Measurements from ENCODE around the gene PARD6B.
"Not testable (repeated sequence)": the region's sequence is repeated elsewhere in the genome, so short reads cannot be mapped to it uniquely, and the experiment has no call there.

The PARD6B gene

DNA sequence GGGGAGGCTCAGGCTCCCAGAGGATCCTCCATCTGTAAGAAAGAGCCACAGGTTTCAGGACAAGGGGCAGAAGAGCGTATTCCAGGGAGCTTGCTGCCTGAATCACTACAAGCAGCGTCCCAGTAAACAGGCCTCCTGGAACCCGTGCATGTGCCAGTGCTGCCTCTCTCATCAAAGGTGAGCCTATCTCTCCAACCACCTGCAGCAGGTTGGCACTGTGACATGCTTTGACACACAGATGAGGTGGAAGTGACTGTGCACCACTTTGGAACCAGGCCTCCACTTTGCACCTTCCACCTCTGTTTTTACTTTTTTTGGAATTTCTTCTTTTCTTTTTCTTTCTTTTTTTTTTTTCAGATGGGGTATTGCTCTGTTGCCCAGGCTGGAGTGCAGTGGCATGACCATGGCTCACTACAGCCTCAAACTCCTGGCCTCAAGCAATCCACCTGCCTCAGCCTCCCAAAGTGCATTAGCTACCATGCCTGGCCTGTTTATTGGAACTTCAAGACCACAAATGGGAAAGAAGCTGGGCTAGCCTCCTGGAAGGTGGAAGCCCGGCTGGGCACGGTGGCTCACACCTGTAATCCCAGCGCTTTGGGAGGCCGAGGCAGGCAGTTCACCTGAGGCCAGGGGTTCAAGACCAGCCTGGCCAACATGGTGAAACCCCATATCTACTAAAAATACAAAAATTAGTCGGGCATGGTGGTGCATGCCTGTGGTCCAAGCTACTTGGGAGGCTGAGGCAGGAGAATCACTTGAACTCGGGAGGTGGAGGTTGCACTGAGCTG lies 27.5 kb upstream of the PARD6B start:
- DNase-seq (ENCODE audit: low spot score): not testable (repeated sequence)

DNA sequence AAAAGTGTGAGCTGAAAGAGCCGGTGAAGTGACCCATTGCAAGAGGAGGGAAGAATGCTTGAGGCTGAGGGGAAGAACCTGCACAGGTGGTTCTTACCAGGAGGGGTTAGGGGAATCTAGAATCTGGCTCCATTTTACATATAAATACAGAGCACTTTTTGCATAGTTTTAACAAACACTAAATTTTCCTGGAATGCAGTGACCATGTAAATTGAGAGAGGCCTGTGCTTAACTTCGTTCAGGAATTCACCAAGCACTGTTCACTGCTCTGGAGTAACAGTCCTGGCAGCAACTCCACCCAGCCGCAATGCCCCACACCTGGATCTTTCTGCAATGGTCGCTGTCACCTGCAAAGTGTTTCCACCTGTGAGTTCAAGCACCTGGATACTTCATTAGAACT lies 26.9 kb upstream of the PARD6B start:
- DNase-seq (ENCODE audit: low spot score): no peak

DNA sequence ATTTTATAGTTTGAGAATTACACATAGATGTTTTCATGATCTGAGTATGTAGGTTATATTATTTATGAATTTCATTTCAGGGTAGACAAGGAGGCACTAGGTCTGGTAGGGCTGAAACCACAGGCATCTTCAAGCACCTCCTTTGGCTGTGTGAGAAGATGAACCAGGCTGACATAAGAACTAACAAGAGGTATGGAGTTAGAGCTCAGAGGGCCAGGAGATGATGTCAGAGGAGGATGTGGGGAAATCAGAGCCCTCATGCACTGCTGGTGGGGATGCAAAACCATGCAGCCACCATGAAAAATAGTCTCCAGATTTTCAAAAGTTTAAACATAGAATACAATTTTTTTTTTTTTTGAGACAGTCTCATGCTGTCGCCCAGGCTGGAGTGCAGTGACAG lies 26.4 kb upstream of the PARD6B start:
- no peak for DNase-seq (ENCODE audit: low spot score)

DNA sequence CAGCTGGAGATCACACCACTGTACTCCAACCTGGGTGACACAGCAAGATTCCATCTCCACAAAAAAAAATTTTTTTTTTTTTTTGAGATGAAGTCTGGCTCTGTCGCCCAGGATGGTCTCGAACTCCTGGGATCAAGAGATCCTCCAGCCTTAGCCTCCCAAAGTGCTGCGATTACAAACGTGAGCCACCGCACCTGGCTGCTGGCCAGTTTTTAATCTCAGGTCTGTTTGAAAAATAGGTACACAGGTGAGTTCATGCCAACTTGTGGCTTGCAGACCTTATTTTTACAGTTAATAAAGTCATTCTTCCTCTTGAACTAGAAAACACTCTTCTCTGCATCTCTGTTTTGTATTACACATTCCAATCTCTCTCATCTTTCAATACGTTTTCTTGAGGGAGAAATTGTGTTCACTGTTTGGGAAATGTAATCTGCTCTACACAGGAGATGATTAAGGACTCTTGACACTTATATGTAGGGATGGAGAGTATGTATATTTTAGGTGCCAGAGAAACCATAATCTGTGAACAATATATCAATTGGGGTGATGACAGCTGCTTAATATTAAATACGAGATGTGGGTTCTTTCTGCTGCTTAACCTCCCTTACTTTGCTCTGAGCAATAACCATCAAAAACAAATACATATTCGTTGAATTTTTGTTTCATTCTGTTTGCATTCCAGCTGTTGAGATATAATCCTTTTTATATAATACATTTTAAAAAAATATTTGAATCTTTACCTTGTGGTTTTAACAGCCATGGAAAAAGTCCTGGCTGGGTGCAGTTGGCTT lies 22.3 kb upstream of the PARD6B start:
- no peak for DNase-seq (ENCODE audit: low spot score)

DNA sequence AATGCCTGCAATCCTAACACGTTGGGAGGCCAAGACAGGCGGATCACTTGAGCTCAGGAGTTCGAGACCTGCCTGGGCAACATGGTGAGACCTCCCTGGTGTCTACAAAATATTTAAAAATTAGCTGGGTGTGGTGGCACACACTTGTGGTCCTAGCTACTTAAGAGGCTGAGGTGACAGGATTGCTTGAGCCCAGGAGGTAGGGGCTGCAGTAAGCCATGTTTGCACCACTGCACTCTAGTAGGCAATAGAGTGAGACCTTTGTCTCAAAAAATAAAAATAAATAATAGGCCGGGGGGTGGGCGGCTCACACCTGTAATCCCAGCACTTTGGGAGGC lies 21.8 kb upstream of the PARD6B start:
- DNase-seq (ENCODE audit: low spot score): no peak

DNA sequence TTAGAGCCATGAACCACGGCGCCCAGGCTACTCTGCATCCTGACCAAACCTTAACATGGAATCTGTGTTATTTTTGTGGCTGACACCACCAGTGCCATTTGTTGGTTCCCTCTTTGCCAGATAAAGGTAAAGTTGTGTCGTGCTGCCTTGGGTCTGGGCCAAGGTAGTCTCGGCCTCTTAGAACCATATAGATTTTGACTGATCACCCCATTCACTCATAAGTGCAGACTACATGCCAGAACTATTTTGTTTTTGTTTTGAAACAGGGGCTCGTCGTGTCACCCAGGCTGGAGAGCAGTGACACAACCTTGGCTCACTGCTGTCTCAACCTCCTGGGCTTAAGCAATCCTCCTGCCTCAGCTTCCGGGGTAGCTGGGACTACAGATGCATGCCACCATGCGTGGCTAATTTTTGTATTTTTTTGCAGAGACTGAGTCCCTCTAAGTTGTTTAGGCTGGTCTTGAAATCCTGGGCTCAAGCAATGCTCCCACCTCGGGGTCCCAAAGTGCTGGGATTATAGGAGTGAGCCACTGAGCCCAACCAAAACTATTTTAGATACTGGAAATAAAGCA lies 20.8 kb upstream of the PARD6B start:
- no peak for DNase-seq (ENCODE audit: low spot score)

DNA sequence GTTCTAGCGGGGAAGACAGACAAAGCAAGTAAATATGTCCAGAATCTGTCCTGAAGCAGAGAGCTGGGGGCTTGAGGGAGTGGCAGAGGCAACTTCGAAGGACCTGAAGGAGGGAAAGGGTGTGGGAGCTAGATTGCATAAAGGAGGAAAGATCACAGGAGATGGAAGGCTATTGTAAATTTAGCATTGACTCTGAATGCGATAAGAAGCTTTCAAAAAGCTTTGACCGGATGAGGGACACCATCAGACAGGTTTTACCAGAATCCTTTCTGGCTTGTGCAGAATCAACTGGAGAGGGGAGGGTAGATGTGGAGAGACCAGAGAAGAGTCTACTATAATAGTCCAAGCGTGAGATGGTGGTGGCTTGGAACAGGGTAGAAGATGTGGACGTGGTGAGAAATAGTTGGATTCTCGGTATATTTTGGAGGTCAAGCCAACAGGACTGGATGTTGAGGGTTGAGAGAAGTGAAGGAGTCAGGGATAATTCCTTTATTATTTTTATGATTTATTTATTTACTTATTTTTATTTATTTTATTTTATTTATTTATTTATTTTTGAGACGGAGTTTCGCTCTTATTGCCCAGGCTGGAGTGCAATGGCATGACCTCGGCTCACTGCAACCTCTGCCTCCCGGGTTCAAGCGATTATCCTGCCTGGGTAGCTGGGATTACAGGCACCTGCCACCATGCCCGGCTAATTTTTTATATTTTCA lies 20.1 kb upstream of the PARD6B start:
- DNase-seq (ENCODE audit: low spot score): no peak

DNA sequence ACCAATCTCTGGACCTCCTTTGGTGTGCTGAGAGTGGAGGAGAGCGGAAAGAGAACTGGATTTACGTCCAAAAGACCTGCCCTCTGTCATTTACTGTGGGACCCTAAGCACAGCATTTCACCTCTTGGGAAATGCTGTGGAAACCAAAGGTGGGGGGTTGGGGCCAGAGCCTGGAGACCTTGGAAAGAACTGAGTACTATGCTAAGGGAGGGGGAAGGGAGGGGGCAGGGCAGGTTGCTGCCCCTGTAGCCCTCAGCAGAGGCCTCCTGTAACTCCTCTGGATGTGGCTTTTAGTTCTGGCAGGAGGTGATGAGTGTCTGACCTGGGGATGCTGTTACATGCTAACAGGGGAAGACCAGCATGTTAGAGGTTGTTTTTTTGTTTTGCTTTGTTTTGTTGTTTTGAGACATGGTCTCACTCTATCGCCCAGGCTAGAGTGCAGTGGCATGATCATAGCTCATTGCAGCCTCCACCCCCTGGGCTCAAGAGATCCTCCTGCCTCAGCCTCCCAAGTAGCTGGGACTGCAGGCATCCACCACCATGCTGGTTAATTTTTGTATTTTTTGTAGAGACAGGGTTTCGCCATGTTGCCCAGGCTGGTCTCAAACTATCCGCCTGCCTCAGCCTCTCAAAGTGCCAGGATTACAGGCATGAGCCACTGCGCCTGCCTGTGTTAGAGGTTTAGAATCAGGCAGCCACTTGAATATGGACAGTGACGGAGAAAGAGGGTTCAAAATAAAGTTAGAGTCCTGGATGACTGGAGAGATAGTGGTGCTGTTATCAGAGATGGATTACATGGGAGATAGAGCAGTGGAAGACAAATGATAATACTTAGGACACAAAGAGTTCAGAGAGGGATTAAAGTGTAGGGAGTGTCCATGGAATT lies 18.4 kb upstream of the PARD6B start:
- DNase-seq (ENCODE audit: low spot score): no peak

DNA sequence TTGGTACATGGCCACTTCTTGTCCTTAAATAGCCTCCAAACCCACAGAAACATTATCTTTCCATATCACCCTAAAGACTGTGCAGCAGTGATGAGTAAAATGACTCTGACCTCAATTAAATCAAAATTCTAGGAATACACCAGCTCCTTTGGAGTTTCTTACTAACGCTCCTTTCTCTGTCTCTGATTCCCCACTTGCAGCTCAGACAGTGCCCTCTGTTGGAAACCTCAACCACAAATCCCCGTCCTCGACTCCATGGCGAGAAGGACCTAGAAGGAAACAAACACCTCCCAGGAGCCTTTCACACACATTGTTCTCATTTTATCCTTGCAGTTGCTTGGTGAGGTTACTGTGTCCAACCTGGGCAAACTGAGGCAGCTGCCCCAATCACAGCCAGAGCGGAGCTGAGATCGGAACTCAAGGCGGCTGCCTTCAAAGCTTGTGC lies 17.7 kb upstream of the PARD6B start:
- DNase-seq (ENCODE audit: low spot score): no peak

DNA sequence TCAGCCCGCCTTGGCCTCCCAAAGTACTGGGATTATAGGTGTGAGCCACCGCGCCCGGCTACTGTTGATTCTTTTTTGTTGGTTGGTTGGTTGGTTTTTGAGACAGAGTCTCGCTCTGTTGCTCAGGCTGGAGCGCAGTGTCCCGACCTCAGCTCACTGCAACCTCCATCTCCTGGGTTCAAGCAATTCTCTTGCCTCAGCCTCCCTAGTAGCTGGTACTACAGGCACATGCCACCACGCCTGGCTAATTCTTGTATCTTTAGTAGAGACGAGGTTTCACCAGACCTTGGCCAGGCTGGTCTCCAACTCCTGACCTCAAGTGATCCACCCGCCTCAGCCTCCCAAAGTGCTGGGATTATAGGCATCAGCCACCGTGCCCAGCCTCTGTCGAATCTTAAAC lies 17.0 kb upstream of the PARD6B start:
- DNase-seq (ENCODE audit: low spot score): not testable (repeated sequence)

DNA sequence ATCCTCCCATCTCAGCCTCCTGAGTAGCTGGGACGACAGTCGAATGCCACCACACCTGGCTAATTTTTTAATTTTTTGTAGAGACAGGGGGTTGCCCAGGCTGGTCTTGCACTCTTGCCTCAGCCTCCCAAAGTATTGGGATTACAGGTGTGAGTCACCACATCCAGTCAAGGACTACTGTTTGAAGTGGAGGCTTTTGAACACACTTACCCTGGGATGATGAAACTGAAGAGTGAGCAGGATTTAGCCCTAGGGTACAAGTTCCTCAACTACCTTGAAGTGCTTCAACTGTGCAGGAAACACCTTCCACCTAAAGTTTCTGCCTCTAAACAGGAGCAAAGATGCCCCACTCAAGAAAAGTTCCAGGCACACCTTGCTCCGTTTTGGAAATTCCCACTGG lies 15.7 kb upstream of the PARD6B start:
- DNase-seq (ENCODE audit: low spot score): no peak

DNA sequence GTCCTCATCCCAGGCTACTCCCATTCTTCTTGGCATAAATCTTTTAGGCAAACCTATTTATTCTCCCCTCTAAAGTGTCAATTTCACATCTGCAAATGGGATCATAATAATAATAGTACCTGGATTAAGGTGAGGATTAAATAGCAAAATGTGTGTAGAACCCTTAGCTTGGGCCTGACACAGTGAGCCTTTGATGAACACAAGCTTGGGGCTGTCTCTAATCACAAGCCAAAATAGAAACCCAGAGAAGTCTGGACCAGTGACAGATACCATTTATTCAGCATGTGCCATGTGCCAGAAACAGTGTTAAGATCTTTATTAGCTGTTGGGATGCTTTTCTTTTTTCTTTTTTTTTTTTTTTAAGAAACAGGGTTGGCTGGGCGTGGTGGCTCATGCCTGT lies 14.9 kb upstream of the PARD6B start:
- DNase-seq (ENCODE audit: low spot score): no peak

DNA sequence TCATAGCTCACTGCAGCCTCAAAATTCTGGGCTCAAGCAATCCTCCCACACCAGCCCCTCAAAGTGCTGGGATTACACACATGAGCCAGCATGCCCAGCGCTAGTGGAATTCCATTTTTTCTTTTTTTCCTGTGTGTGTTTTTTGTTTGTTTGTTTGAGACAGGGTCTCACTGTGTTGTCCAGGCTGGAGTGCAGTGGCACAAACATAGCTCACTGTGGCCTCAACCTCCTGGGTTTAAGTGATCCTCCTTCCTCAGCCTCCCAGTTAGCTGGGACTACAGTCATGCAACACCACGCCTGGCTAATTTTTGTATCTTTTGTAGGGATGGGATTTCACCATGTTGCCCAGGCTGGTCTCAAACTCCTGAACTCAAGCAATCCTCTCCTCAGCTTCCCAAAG lies 14.1 kb upstream of the PARD6B start:
- no peak for DNase-seq (ENCODE audit: low spot score)

DNA sequence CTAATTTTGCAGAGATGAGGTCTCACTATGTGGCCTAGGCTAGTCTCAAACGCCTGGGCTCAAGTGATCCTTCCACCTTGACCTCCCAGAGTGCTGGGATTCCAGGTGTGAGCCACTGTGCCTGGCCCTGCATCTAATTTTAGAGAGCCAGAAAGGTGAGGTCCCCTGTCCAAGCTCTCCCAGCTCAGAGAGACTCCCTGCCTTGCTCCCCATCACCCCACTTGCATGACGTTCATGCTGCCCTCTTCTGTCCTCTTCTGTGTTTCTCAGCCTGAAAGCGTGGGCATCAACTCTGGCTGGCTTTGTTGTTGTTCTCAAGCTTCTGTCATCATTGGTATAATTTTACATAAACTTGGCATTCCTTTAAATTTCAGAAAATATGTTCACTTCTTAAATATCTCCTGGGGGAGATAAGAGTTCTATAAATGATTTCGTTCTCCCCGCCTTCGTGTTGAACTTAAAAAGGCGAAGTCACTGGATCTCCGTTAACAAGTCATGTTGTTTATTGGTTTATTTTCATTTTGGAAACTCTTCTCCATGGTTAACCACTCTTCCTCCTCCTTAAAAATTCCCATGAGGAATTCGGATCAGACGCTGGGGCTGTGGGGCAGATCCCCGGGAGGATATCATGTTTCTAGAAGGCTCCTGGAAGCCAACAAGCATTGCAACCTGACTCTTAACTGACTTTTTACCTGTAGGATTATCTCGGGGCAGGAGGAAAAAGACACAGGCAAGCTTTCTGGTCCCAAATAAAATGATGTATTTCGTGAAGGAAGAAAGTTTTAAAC lies 13.2 kb upstream of the PARD6B start:
- DNase-seq (ENCODE audit: low spot score): no peak

DNA sequence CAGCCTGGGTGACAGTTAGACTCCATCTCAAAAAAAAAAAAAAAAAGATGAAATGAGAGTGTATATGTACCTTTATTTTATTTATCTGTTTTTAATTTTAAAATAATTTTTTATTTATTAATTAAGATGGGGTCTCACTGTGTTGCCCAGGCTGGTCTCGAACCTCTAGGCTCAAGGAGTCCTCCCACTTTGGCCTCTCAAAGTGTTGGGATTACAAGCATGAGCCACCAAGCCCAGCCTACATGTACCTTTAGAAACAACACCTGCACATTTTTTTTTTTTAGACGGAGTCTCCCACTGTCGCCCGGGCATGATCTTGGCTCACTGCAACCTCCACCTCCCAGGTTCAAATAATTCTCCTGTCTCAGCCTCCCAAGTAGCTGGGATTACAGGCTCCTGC lies 12.1 kb upstream of the PARD6B start:
- no peak for DNase-seq (ENCODE audit: low spot score)

DNA sequence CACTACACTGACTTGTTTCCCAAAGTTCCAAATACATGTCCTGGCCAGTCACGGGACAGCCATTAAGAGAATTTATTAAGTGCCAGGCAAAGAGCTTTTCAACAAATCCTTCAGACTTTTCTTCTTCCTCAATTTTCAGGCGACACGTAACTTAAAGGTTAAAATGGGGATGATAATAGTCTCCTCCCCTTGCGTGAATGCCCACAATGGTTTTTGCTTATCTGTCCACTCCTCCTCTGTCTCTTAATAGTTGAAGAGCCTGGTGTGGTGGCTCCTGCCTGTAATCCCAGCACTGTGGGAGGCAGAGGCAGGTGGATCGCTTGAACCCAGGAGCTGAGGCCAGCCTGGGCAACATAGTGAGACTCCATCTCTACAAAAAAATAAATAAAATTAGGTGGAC lies 11.4 kb upstream of the PARD6B start:
- DNase-seq (ENCODE audit: low spot score): no peak

DNA sequence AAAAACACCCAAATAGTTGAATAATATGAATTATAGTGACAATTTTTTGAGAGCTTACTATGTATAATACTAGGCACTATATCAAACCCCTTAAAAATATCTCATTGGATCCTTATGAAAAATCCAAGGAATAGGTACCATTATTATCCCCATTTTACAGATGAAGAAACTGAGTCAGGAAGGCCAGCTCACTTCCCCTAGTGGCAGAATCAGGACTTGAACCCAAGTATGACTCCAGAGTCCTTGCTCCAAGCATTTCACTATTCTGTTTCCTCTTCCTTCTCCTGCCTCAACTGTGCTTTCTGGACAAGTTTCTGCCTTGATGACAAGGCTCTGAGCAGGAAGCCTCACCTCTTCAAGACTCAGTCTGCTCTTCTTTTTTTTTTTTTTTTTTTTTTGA lies 10.8 kb upstream of the PARD6B start:
- no peak for DNase-seq (ENCODE audit: low spot score)

DNA sequence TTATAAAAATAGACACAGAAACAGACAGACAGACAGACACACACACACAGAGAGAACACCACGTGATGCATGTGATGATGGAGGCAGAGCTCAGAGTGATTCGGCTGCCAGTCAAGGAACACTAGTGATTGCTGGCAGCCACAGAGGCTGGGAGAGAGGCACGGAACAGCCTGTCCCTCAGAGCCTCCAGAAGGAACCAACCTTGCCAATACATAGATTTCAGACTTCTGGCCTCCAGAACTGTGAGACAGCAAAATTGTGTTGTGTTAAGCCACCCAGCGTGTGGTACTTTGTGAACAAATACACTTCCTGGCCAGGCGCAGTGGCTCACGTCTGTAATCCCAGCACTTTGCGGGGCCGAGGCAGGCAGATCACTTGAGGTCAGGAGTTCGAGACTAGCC lies 9.5 kb upstream of the PARD6B start:
- no peak for DNase-seq (ENCODE audit: low spot score)

DNA sequence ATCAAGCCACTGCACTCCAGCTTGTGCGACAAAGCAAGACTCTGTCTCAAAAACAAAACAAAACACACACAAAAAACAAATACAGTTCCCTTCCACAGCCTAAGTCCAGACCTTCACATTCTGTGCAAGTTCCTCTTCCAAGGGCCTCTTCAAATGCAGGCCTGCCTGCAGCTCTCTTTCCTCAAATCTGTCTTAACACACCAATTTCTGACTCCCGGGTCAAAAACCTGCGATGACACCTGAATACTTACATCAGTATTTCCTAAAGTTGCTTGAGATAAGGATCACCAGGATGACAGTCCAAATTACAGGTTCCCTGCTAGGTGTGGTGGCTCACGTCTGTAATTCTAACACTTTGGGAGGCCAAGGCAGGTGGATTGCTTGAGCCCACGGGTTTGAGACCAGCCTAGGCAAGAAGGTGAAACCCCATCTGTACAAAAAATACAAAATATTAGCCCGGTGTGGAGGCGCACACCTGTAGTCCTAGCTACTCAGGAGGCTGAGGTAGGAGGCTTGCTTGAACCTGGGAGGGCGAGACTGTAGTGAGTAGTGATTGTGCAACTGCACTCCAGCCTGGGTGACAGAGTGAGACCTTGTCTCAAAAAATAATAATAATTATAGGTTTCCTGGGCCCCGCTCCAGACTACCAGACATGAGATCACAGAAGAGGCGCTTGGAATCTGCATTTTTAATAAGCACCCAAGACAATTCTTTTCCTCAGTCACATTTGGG lies 8.8 kb upstream of the PARD6B start:
- no peak for DNase-seq (ENCODE audit: low spot score)

DNA sequence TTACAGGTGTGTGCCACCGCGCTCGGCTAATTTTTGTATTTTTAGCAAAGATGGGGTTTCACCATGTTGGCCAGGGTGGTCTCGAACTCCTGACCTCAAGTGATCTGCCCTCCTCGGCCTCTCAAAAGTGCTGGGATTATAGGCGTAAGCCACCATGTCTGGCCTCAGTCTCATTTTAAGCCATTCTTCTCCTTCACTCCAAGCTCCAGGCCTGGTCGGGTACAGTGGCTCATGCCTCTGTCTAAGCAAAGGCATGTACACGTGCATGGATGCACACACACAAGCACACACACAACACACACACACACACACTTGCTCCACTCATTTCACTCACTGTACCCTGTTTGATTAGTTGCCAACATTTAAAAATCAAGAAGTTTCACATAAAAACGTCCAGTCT lies 7.7 kb upstream of the PARD6B start:
- DNase-seq (ENCODE audit: low spot score): no peak
